HEK293 (cell line): Measurements from ENCODE around the gene SLC26A5.
"Not testable (repeated sequence)": the region's sequence is repeated elsewhere in the genome, so short reads cannot be mapped to it uniquely, and the experiment has no call there.

Experiments
- CTCF ChIA-PET: fragments of 350-600 bp; formaldehyde crosslinking; extraction: SDS; loops from one replicate; lab custom pipeline; 2021; ENCODE audit warnings: antibody characterized with exemption; lab: Yijun Ruan, JAX
- POLR2A ChIA-PET: fragments of 300-600 bp; formaldehyde crosslinking; extraction: SDS; loops from one replicate; lab custom pipeline; 2020; ENCODE audit warnings: antibody characterized with exemption, inconsistent platforms; lab: Yijun Ruan, JAX
- H3K27ac ChIP-seq: fragments of 200-500 bp; sonication (Bioruptor generic); 2 replicates; pipeline ENCODE4 v1.5.1; 2014; ENCODE audit warnings: low read depth, low read length, control low read depth, inconsistent platforms; ENCODE audit errors: extremely low read depth
- H3K36me3 ChIP-seq, 2 experiments: fragments of 200-500 bp in 1 of 2; sonication (Bioruptor generic) in 1 of 2; 1 replicate in 1 of 2; 2 replicates in 1 of 2; pipeline ENCODE4 v1.5.1; 2014 to 2017; ENCODE audit warnings: inconsistent platforms in 2 of 2, low read length in 2 of 2; ENCODE audit not compliant: control insufficient read depth in 2 of 2, insufficient read depth in 1 of 2
- H3K4me1 ChIP-seq: fragments of 200-500 bp; sonication (Bioruptor generic); 2 replicates; pipeline ENCODE4 v1.5.1; 2014; ENCODE audit warnings: mild to moderate bottlenecking, low read length, inconsistent platforms; ENCODE audit not compliant: control insufficient read depth, insufficient read depth
- H3K4me3 ChIP-seq: 2 replicates; pipeline ENCODE4 v1.5.1; 2011; ENCODE audit warnings: low read depth, mild to moderate bottlenecking, control low read depth, low read length, moderate library complexity
- H3K9me3 ChIP-seq: fragments of 200-500 bp; sonication (Bioruptor generic); 2 replicates; pipeline ENCODE4 v1.5.1; 2014; ENCODE audit warnings: low read depth, low read length, inconsistent platforms; ENCODE audit not compliant: control insufficient read depth, insufficient read depth
- REST ChIP-seq: fragments of 450-650 bp; formaldehyde crosslinking; IDR thresholded peaks from 2 replicates; pipeline ENCODE4 v1.5.1; 2016; ENCODE audit warnings: missing biosample characterization, missing genetic modification characterization
- SCRT2 ChIP-seq: fragments of 450-650 bp; formaldehyde crosslinking; IDR thresholded peaks from 2 replicates; pipeline ENCODE4 v1.5.1; 2016; ENCODE audit warnings: missing biosample characterization, missing genetic modification characterization
- ZNF146 ChIP-seq: fragments of 450-650 bp; formaldehyde crosslinking; IDR thresholded peaks from 2 replicates; pipeline ENCODE4 v1.5.1; 2016; ENCODE audit warnings: missing biosample characterization, missing genetic modification characterization
- ZNF155 ChIP-seq: fragments of 450-650 bp; formaldehyde crosslinking; IDR thresholded peaks from 2 replicates; pipeline ENCODE4 v1.5.1; 2016; ENCODE audit warnings: missing biosample characterization, missing genetic modification characterization
- ZNF2 ChIP-seq: fragments of 450-650 bp; formaldehyde crosslinking; IDR thresholded peaks from 2 replicates; pipeline ENCODE4 v1.5.1; 2016; ENCODE audit warnings: missing biosample characterization, missing genetic modification characterization
- ZNF202 ChIP-seq: fragments of 450-650 bp; formaldehyde crosslinking; IDR thresholded peaks from 2 replicates; pipeline ENCODE4 v1.5.1; 2016; ENCODE audit warnings: missing biosample characterization, missing genetic modification characterization, borderline replicate concordance
- ZNF280D ChIP-seq: fragments of 450-650 bp; formaldehyde crosslinking; IDR thresholded peaks from 2 replicates; pipeline ENCODE4 v1.5.1; 2016; ENCODE audit warnings: missing biosample characterization, missing genetic modification characterization
- ZNF549 ChIP-seq: fragments of 450-650 bp; IDR thresholded peaks from 2 replicates; pipeline ENCODE4 v1.5.1; 2018; ENCODE audit warnings: missing biosample characterization, missing genetic modification characterization, mild to moderate bottlenecking, inconsistent platforms, moderate library complexity
- ZNF561 ChIP-seq: fragments of 450-650 bp; IDR thresholded peaks from 2 replicates; pipeline ENCODE4 v1.5.1; 2018; ENCODE audit warnings: missing biosample characterization, missing genetic modification characterization, borderline replicate concordance
- ZNF654 ChIP-seq: fragments of 450-650 bp; formaldehyde crosslinking; IDR thresholded peaks from 2 replicates; pipeline ENCODE4 v1.5.1; 2016; ENCODE audit warnings: low read depth, missing biosample characterization, missing genetic modification characterization
- ZNF830 ChIP-seq: fragments of 450-650 bp; IDR thresholded peaks from 2 replicates; pipeline ENCODE4 v1.5.0; 2018; ENCODE audit warnings: missing biosample characterization, missing genetic modification characterization, low read depth, mild to moderate bottlenecking, moderate library complexity
- ZNF837 ChIP-seq: fragments of 450-650 bp; formaldehyde crosslinking; IDR thresholded peaks from 2 replicates; pipeline ENCODE4 v1.5.1; 2016; ENCODE audit warnings: missing biosample characterization, missing genetic modification characterization

SLC26A5 gene

GRCh38 chr7:103405789-103406613 lies 40.0 kb downstream of the SLC26A5 start:
- H3K4me1 ChIP-seq, H3K9me3 ChIP-seq, H3K4me3 ChIP-seq, POLR2A ChIA-PET, H3K27ac ChIP-seq, H3K36me3 ChIP-seq: not testable (repeated sequence)
- CTCF ChIA-PET, result interaction anchor here (0.7 to 1.2 kb wide), 7 partner anchors 9 to 1513 kb away, joined by 3 to 6 read pairs (median 3); no protein-coding TSS in a partner anchor

DNA sequence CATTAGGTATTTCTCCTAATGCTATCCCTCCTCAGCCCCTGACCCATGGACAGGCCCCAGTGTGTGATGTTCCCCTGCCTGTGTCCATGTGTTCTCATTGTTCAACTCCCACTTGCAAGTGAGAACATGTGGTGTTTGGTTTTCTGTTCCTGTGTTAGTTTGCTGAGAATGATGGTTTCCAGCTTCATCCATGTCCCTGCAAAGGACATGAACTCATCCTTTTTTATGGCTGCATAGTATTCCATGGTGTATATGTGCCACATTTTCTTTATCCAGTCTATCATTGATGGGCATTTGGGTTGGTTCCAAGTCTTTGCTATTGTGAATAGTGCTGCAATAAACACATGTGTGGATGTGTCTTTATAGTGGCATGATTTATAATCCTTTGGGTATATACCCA lies 46.3 kb downstream of the SLC26A5 start:
- H3K4me3 ChIP-seq, H3K4me1 ChIP-seq, CTCF ChIA-PET, H3K27ac ChIP-seq, POLR2A ChIA-PET, H3K9me3 ChIP-seq, H3K36me3 ChIP-seq: not testable (repeated sequence)
- TF ChIP-seq ZNF146 (tag by site-specific recombination), result peak; percentile 94
- 0 out of 2 replicates have a peak, but pooled peaks have one; percentile 46 for TF ChIP-seq ZNF280D (tag by site-specific recombination)

GRCh38 chr7:103398483-103399127 lies 47.4 kb downstream of the SLC26A5 start:
- ChIA-PET POLR2A (no interaction called here), CTCF (interaction anchor here (1.7 kb wide), 1 partner anchor 10 kb away, joined by 4 read pairs; no protein-coding TSS in a partner anchor)
- no peak for TF ChIP-seq ZNF654
- H3K4me1 ChIP-seq, result no peaks in the 10 kb centered on the region
- H3K27ac ChIP-seq, result no peak overlapping the region
- no peak overlapping the region for H3K4me3 ChIP-seq
- H3K36me3 ChIP-seq, result no peaks in the 10 kb centered on the region
- H3K9me3 ChIP-seq, result no peaks in the 10 kb centered on the region

- no peak overlapping the region for H3K4me3 ChIP-seq
- POLR2A ChIA-PET, result no interaction called here
- CTCF ChIA-PET, result no interaction called here
- H3K36me3 ChIP-seq, result no peaks in the 10 kb centered on the region
- no peaks in the 10 kb centered on the region for H3K4me1 ChIP-seq
- no peak for TF ChIP-seq ZNF830 (tag by site-specific recombination)
- H3K9me3 ChIP-seq, result no peaks in the 10 kb centered on the region
- no peak overlapping the region for H3K27ac ChIP-seq
These were observed 49.5 kb downstream of the SLC26A5 start for GRCh38 chr7:103396471-103396870.

GRCh38 chr7:103395071-103395470 lies 50.9 kb downstream of the SLC26A5 start:
- Histone ChIP-seq H3K4me3 (no peak overlapping the region), H3K36me3 (no peaks in the 10 kb centered on the region)
- TF ChIP-seq REST (tag by site-specific recombination) (no peak), ZNF2 (tag by site-specific recombination) (no peak), ZNF155 (no peak), ZNF837 (tag by site-specific recombination) (no peak), SCRT2 (tag by site-specific recombination) (no peak), ZNF202 (no peak), ZNF561 (tag by site-specific recombination) (no peak), ZNF549 (no peak)
- TF ChIP-seq, all 188 proteins: peak for 0
- CTCF ChIA-PET, result no interaction called here
- POLR2A ChIA-PET, result no interaction called here
- Histone ChIP-seq H3K4me1 (no peaks in the 10 kb centered on the region), H3K9me3 (no peaks in the 10 kb centered on the region), H3K27ac (no peak overlapping the region)
